Ovary (tissue), 3 donors: Measurements from ENCODE around the gene RADIL.

Experiments used
- CTCF ChIP-seq, 3 donors: fragments of 450-650 bp in 2 of 3; fragments of 200-600 bp in 1 of 3; IDR thresholded peaks; one replicate each; pipeline versions ENCODE4 v1.5.1 to v1.8.0; 2016 to 2022; ENCODE audit warnings: antibody characterized with exemption in 3 of 3, mild to moderate bottlenecking in 1 of 3
- EP300 ChIP-seq: sonication (generic); formaldehyde crosslinking; IDR thresholded peaks from one replicate; pipeline ENCODE4 v1.6.1; 2017; ENCODE audit warnings: antibody characterized with exemption
- POLR2A ChIP-seq: fragments of 450-650 bp; IDR thresholded peaks from one replicate; pipeline ENCODE4 v1.6.1; 2017; ENCODE audit warnings: antibody characterized with exemption, mild to moderate bottlenecking, moderate library complexity
- donor health status: DM: no; HTN: no; CAD: no.

- no peak for TF ChIP-seq CTCF (IDR thresholded peaks at IDR 0.05)
- TF ChIP-seq POLR2A = no peak
- TF ChIP-seq EP300 = no peak
Measured at GRCh38 chr7:4884164-4884563, 648 bp upstream of the RADIL start.
